ENCODE results near the gene SPTA1.
"Not testable (repeated sequence)": the region's sequence is repeated elsewhere in the genome, so short reads cannot be mapped to it uniquely, and the experiment has no call there.

The SPTA1 gene

GRCh38 chr1:158686111-158687009 is at the start of gene SPTA1:
Gene SPTA1 (minus strand): TSS chr1:158686715. CDS start chr1:158686517, 198 bp downstream.
- no peak for DNase-seq (ENCODE audit: low spot score)

GRCh38 chr1:158735848-158736247 is 49.3 kb upstream of the SPTA1 start:
- DNase-seq (ENCODE audit: low spot score), result no peak

GRCh38 chr1:158732524-158732923 is 46.0 kb upstream of the SPTA1 start:
- DNase-seq (ENCODE audit: low spot score), result no peak

GRCh38 chr1:158731707-158732106 is 45.2 kb upstream of the SPTA1 start:
- no peak for DNase-seq (ENCODE audit: low spot score)

- no peak for DNase-seq (ENCODE audit: low spot score)
These were observed 43.9 kb upstream of the SPTA1 start for GRCh38 chr1:158730453-158730852.

GRCh38 chr1:158728510-158729225 is 42.2 kb upstream of the SPTA1 start:
- DNase-seq (ENCODE audit: low spot score), result no peak

- no peak for DNase-seq (ENCODE audit: low spot score)
These were observed 37.9 kb upstream of the SPTA1 start for GRCh38 chr1:158724442-158724841.

- DNase-seq (ENCODE audit: low spot score), result no peak
These were observed 34.1 kb upstream of the SPTA1 start, which contains the start of gene OR6K3 for GRCh38 chr1:158720620-158721019. Gene OR6K3 (minus strand): TSS chr1:158720720. CDS start chr1:158718115, 2,605 bp downstream.

- DNase-seq (ENCODE audit: low spot score), result no peak
These were observed 33.1 kb upstream of the SPTA1 start for GRCh38 chr1:158719664-158720063.

GRCh38 chr1:158717344-158717743 is 30.8 kb upstream of the SPTA1 start:
- DNase-seq (ENCODE audit: low spot score), result no peak

- DNase-seq (ENCODE audit: low spot score), result no peak
These were observed 29.8 kb upstream of the SPTA1 start for GRCh38 chr1:158716335-158716734.

- no peak for DNase-seq (ENCODE audit: low spot score)
These were observed 28.2 kb upstream of the SPTA1 start for GRCh38 chr1:158714754-158715153.

- DNase-seq (ENCODE audit: low spot score), result no peak
These were observed 24.6 kb upstream of the SPTA1 start for GRCh38 chr1:158711098-158711497.

GRCh38 chr1:158706096-158706495 is 19.6 kb upstream of the SPTA1 start:
- DNase-seq (ENCODE audit: low spot score), result no peak

GRCh38 chr1:158700552-158700951 is 14.0 kb upstream of the SPTA1 start, which contains the start of gene OR6K2:
Gene OR6K2 (minus strand): TSS chr1:158700652. CDS start chr1:158700652, 0 bp downstream.
- DNase-seq (ENCODE audit: low spot score), result no peak

GRCh38 chr1:158694596-158694995 is 8.1 kb upstream of the SPTA1 start:
- DNase-seq (ENCODE audit: low spot score), result no peak

GRCh38 chr1:158692356-158692755 is 5.8 kb upstream of the SPTA1 start:
- no peak for DNase-seq (ENCODE audit: low spot score)

- DNase-seq (ENCODE audit: low spot score), result no peak
These were observed 5.4 kb upstream of the SPTA1 start for GRCh38 chr1:158691907-158692306.

GRCh38 chr1:158691149-158691548 is 4.6 kb upstream of the SPTA1 start:
- DNase-seq (ENCODE audit: low spot score), result not testable (repeated sequence)

- no peak for DNase-seq (ENCODE audit: low spot score)
These were observed 3.4 kb upstream of the SPTA1 start for GRCh38 chr1:158689875-158690274.

- DNase-seq (ENCODE audit: low spot score), result no peak
These were observed 2.6 kb upstream of the SPTA1 start for GRCh38 chr1:158689110-158689509.

- DNase-seq (ENCODE audit: low spot score), result not testable (repeated sequence)
These were observed 1.8 kb upstream of the SPTA1 start for GRCh38 chr1:158688343-158688742.

GRCh38 chr1:158687037-158687436 is 522 bp upstream of the SPTA1 start:
- no peak for DNase-seq (ENCODE audit: low spot score)
